Neuronal stem cell (in vitro differentiated cells): ENCODE data around the gene TUBGCP5. TPM values are rescaled to one million over a fixed set of nuclear protein-coding genes. Genes with fewer than 3 reads are reported as not detected.
"Not testable (repeated sequence)": the region's sequence is repeated elsewhere in the genome, so short reads cannot be mapped to it uniquely, and the experiment has no call there.

Source experiments
- DNase-seq: peaks from one replicate; pipeline ENCODE4 v3.0.0-alpha.2; 2013; ENCODE audit warnings: low spot score
- H2AFZ ChIP-seq: one replicate; pipeline ENCODE4 v1.6.1; 2013; ENCODE audit warnings: mild to moderate bottlenecking, low read length, inconsistent platforms
- H2AK5ac ChIP-seq: 2 replicates; pipeline ENCODE4 v1.6.1; 2013; ENCODE audit warnings: low read depth, mild to moderate bottlenecking, inconsistent platforms, low read length, moderate library complexity, mixed read lengths
- H2BK120ac ChIP-seq: 2 replicates; pipeline ENCODE4 v1.6.1; 2013; ENCODE audit warnings: low read depth, mild to moderate bottlenecking, inconsistent platforms, low read length, moderate library complexity, mixed read lengths
- H2BK12ac ChIP-seq: one replicate; pipeline ENCODE4 v1.6.1; 2013; ENCODE audit warnings: low read length, inconsistent platforms
- H2BK15ac ChIP-seq: 2 replicates; pipeline ENCODE4 v1.6.1; 2013; ENCODE audit warnings: mild to moderate bottlenecking, low read length, inconsistent platforms, mixed read lengths
- H2BK5ac ChIP-seq: one replicate; pipeline ENCODE4 v1.6.1; 2013; ENCODE audit warnings: inconsistent platforms, mild to moderate bottlenecking, low read length, moderate library complexity
- H3K14ac ChIP-seq: one replicate; pipeline ENCODE4 v1.6.1; 2013; ENCODE audit warnings: low read length, inconsistent platforms
- H3K18ac ChIP-seq: 2 replicates; pipeline ENCODE4 v1.6.1; 2013; ENCODE audit warnings: low read length, inconsistent platforms
- H3K23ac ChIP-seq: 2 replicates; pipeline ENCODE4 v1.6.1; 2013; ENCODE audit warnings: low read depth, mild to moderate bottlenecking, mixed read lengths, low read length, inconsistent platforms; ENCODE audit not compliant: poor library complexity
- H3K27ac ChIP-seq: replicated peaks from 3 replicates; pipeline ENCODE4 v1.5.1; 2013; ENCODE audit warnings: low read length, inconsistent platforms
- H3K27me3 ChIP-seq, 3 experiments: 2 replicates each; pipeline ENCODE4 v1.6.1; 2013; ENCODE audit warnings: low read length in 3 of 3, mild to moderate bottlenecking in 2 of 3, inconsistent platforms in 1 of 3, low read depth in 1 of 3, mixed read lengths in 1 of 3, moderate library complexity in 1 of 3; ENCODE audit not compliant: control insufficient read depth in 3 of 3, insufficient read depth in 3 of 3
- H3K36me3 ChIP-seq, 2 donors: replicated peaks in 1 of 2; 2 replicates each; pipeline ENCODE4 v1.6.1; 2013; ENCODE audit warnings: low read length in 2 of 2; ENCODE audit not compliant: control insufficient read depth in 2 of 2, insufficient read depth in 2 of 2
- H3K4ac ChIP-seq: 2 replicates; pipeline ENCODE4 v1.6.1; 2013; ENCODE audit warnings: inconsistent platforms, mild to moderate bottlenecking, low read length, moderate library complexity
- H3K4me1 ChIP-seq, 2 donors: 1 replicate in 1 of 2; 2 replicates in 1 of 2; pipeline ENCODE4 v1.6.1; 2013; ENCODE audit warnings: low read length in 2 of 2, low read depth in 1 of 2; ENCODE audit not compliant: control insufficient read depth in 2 of 2, insufficient read depth in 1 of 2
- H3K4me2 ChIP-seq: one replicate; pipeline ENCODE4 v1.6.1; 2013; ENCODE audit warnings: mild to moderate bottlenecking, low read length, inconsistent platforms; ENCODE audit not compliant: insufficient read depth, poor library complexity, severe bottlenecking
- H3K4me3 ChIP-seq, 2 donors: 2 replicates each; pipeline ENCODE4 v1.5.1; 2013; ENCODE audit warnings: low read length in 2 of 2, mild to moderate bottlenecking in 2 of 2, inconsistent platforms in 1 of 2, moderate library complexity in 1 of 2
- H3K79me1 ChIP-seq: one replicate; pipeline ENCODE4 v1.6.1; 2013; ENCODE audit warnings: low read depth, mild to moderate bottlenecking, inconsistent platforms, low read length, moderate library complexity
- H3K9ac ChIP-seq: one replicate; pipeline ENCODE4 v1.6.1; 2013; ENCODE audit warnings: mild to moderate bottlenecking, low read depth, low read length, inconsistent platforms; ENCODE audit not compliant: poor library complexity
- H3K9me3 ChIP-seq, 2 donors: replicated peaks in 1 of 2; 2 replicates each; pipeline versions ENCODE3 to v1.6.1; 2013; ENCODE audit warnings: low read length in 2 of 2, mild to moderate bottlenecking in 2 of 2, inconsistent platforms in 1 of 2, low read depth in 1 of 2, mixed read lengths in 1 of 2, moderate library complexity in 1 of 2; ENCODE audit not compliant: control insufficient read depth in 2 of 2, insufficient read depth in 1 of 2
- H4K8ac ChIP-seq: one replicate; pipeline ENCODE4 v1.6.1; 2013; ENCODE audit warnings: low read depth, mild to moderate bottlenecking, inconsistent platforms, low read length, moderate library complexity
- H4K91ac ChIP-seq: one replicate; pipeline ENCODE4 v1.6.1; 2013; ENCODE audit warnings: low read length, low read depth, mild to moderate bottlenecking, inconsistent platforms; ENCODE audit not compliant: poor library complexity
- WGBS, 2 donors: extraction: QIAGEN DNeasy Blood & Tissue Kit; methylation state at CpG; one replicate each; pipeline ENCODE4 v1.1.7; 2013; ENCODE audit warnings: missing lambda C conversion rate in 2 of 2, mixed read lengths in 1 of 2; ENCODE audit not compliant: insufficient read length in 2 of 2, insufficient replicate concordance in 1 of 2; ENCODE audit errors: extremely low coverage in 2 of 2; 5-methylcytosine and 5-hydroxymethylcytosine counted together
- polyA plus RNA-seq, 2 experiments: library from polyadenylated mRNA; stranded (reverse); fragments of 200-250 nt; gene quantifications; one replicate each; pipeline ENCODE4 v1.2.3, GENCODE V29; 2013

Gene TUBGCP5
- 12.2 TPM for polyA plus RNA-seq (2013, experiment 1 of 2)
- 14.5 TPM for polyA plus RNA-seq (2013, experiment 2 of 2)

GRCh38 chr15:23039143-23039916, at the start of gene TUBGCP5:
Gene TUBGCP5, minus strand, starts transcription at chr15:23039569. Its CDS starts 26 bp downstream, at chr15:23039543.
- H3K9me3 ChIP-seq = peaks cover 0 to 8% of the 10 kb centered on the region in 2 donors
- peak within 1 kb of the TSS; percentile 68 for H4K8ac ChIP-seq
- no CpG with 5 or more reads among the region's 92 CpGs for WGBS, 2 donors
- H3K4me1 ChIP-seq = peaks cover 0 to 2% of the 10 kb centered on the region in 2 donors
- H2BK5ac ChIP-seq = no peak within 1 kb of the TSS
- peak within 1 kb of the TSS; percentile 16 for H2AK5ac ChIP-seq
- DNase-seq = peak; percentile 94
- peak within 1 kb of the TSS; percentile 90 to 100 for H3K4me3 ChIP-seq
- peak within 1 kb of the TSS; percentile 91 for H2AFZ ChIP-seq
- peaks cover 9 to 29% of the 10 kb centered on the region in 2 donors for H3K36me3 ChIP-seq
- H3K18ac ChIP-seq = peak within 1 kb of the TSS; percentile 97
- H3K23ac ChIP-seq = peak within 1 kb of the TSS; percentile 100
- peaks cover 3% of the 10 kb centered on the region for H3K79me1 ChIP-seq
- no peak within 1 kb of the TSS for H2BK12ac ChIP-seq
- no peak within 1 kb of the TSS for H3K4ac ChIP-seq
- peak within 1 kb of the TSS; percentile 91 for H3K9ac ChIP-seq
- H3K27ac ChIP-seq = peak within 1 kb of the TSS; percentile 31
- peaks cover 0 to 1% (median 0%) of the 10 kb centered on the region in 3 experiments for H3K27me3 ChIP-seq
- H2BK120ac ChIP-seq = peak within 1 kb of the TSS; percentile 74
- H4K91ac ChIP-seq = no peak within 1 kb of the TSS
- H3K4me2 ChIP-seq = peak within 1 kb of the TSS; percentile 84
- H2BK15ac ChIP-seq = no peak within 1 kb of the TSS
- peak within 1 kb of the TSS; percentile 58 for H3K14ac ChIP-seq

DNA sequence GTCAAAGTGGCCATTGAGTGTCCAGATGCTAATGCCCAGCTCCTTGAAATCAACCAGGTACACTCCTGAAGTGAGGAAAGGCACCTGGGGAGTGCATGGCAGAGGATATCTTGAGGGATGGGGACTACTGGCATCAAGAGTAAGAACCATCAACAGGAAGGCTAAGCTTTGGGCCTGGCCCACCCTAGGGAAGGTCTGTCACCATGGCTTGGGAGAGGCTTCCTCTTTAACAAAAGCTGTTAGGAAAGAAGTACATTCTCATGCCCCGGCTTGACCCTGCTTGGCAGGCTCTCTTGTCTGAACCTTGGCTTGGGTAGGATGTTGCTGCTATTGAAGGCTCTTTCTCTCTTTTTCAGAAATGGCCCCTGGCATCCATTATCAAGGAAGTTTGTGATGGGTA, 43.7 kb upstream of the TUBGCP5 start:
- no peak overlapping the region for H3K14ac ChIP-seq
- H3K23ac ChIP-seq = no peak overlapping the region
- no peaks in the 10 kb centered on the region for H3K36me3 ChIP-seq
- H2AK5ac ChIP-seq = no peak overlapping the region
- peaks cover 0 to 2% of the 10 kb centered on the region in 2 donors for H3K9me3 ChIP-seq
- H3K9ac ChIP-seq = no peak overlapping the region
- no peaks in the 10 kb centered on the region for H3K79me1 ChIP-seq
- H4K8ac ChIP-seq = no peak overlapping the region
- H3K4me2 ChIP-seq = no peak overlapping the region
- no peak overlapping the region for H2BK12ac ChIP-seq
- H3K4me3 ChIP-seq = no peak overlapping the region
- H2BK120ac ChIP-seq = no peak overlapping the region
- H3K18ac ChIP-seq = no peak overlapping the region
- H3K4me1 ChIP-seq = no peaks in the 10 kb centered on the region
- H3K27me3 ChIP-seq = peaks cover 0 to 18% (median 0%) of the 10 kb centered on the region in 3 experiments
- no peak overlapping the region for H3K27ac ChIP-seq
- no peak overlapping the region for H2AFZ ChIP-seq
- H4K91ac ChIP-seq = no peak overlapping the region
- no peak overlapping the region for H3K4ac ChIP-seq
- no peak for DNase-seq
- no CpG with 5 or more reads among the region's 1 CpG for WGBS, 2 donors
- H2BK15ac ChIP-seq = no peak overlapping the region
- no peak overlapping the region for H2BK5ac ChIP-seq

- not testable (repeated sequence) for H2AK5ac ChIP-seq, H2BK12ac ChIP-seq, H3K4ac ChIP-seq, H2BK120ac ChIP-seq, H3K27ac ChIP-seq, DNase-seq, H3K4me1 ChIP-seq, H3K36me3 ChIP-seq, H3K14ac ChIP-seq, H3K23ac ChIP-seq, H2BK15ac ChIP-seq, H3K9me3 ChIP-seq, H3K4me2 ChIP-seq, H3K9ac ChIP-seq, H3K18ac ChIP-seq, H2AFZ ChIP-seq, H2BK5ac ChIP-seq, H4K8ac ChIP-seq, H3K4me3 ChIP-seq, H4K91ac ChIP-seq, H3K79me1 ChIP-seq
- peaks cover 0 to 18% (median 0%) of the 10 kb centered on the region in 3 experiments for H3K27me3 ChIP-seq
- WGBS, 2 donors = no CpG with 5 or more reads among the region's 8 CpGs
Measured at GRCh38 chr15:23081996-23082737, 42.8 kb upstream of the TUBGCP5 start.

DNA sequence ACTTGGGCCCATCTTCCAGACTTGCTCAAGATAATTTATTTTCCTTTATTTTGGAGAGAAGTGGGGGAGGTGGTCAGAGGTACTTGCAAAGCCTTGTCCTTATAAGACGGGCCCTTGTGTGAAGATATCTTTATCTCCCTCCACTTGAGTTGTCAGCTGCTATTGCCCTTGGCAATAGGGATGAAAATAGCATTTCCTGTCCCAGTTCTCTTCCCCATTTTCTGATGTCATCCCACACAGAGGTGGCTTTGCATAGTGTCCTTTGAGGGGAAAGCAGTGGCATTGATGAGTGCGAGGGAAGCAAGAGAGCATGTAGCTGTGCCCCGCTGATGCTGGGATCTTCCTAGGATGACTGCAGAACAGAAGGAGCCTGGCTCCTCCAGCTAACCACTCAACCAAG, 41.9 kb upstream of the TUBGCP5 start:
- Histone ChIP-seq H3K14ac (no peak overlapping the region), H2BK5ac (no peak overlapping the region), H2AFZ (no peak overlapping the region), H2BK12ac (no peak overlapping the region), H3K79me1 (no peaks in the 10 kb centered on the region), H2BK15ac (no peak overlapping the region), H3K23ac (no peak overlapping the region), H3K9ac (no peak overlapping the region), H2BK120ac (no peak overlapping the region), H3K27me3 (peaks cover 0 to 14% (median 0%) of the 10 kb centered on the region in 3 experiments), H3K9me3 (peaks cover 0 to 2% of the 10 kb centered on the region in 2 donors), H3K36me3 (no peaks in the 10 kb centered on the region), H2AK5ac (no peak overlapping the region), H3K4me2 (no peak overlapping the region), H3K27ac (no peak overlapping the region), H3K4me3 (no peak overlapping the region), H4K91ac (no peak overlapping the region), H3K18ac (no peak overlapping the region), H3K4ac (no peak overlapping the region), H4K8ac (no peak overlapping the region), H3K4me1 (no peaks in the 10 kb centered on the region)
- DNase-seq = no peak
- WGBS, 2 donors = no CpG with 5 or more reads among the region's 3 CpGs
